ENCODE measurements around the gene SH3BGR. TPM values are rescaled to one million over a fixed set of nuclear protein-coding genes. Genes with fewer than 3 reads are reported as not detected.

Gene SH3BGR
- total RNA-seq, 1 donor from 2014 or later, result 3.7 TPM

DNA sequence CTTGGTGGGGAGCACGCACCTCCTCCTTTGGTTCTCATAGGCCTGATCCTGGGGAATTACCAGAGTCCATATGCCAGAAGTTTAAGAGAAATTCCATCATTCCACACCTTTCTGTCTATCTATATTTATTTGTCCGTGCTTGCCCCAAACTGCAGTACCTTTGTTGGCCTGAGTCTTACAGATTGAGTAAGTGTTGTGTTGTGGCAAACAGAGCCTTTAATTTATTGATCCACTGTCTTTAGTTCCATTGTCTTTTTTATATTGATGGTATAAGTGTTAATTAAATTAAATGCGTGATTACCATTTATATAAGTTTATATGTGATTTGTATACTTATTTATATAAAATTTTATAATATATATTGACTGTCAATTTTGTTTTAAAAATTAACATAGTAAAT lies 4.9 kb downstream of the SH3BGR start:
- DNase-seq, result no peak

DNA sequence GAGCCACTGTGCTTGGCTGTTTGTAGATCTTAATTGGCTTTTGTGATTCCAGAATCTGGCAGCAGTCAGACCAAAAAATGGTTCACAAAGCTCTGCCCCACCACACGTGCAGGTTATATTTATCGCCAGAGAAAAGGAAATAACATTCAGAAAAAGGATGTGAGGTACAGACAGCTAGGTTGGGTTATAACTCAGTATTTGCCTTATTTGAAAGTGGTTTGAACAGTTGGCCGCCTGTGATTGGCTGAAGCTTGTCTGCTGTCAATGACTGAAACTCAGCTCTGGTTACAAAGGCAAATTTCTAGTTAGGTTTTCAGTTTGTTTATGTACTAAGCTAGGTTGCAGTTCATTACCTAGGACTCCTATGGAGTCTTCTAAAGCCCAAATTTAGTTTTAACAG lies 9.6 kb downstream of the SH3BGR start:
- no peak for DNase-seq

DNA sequence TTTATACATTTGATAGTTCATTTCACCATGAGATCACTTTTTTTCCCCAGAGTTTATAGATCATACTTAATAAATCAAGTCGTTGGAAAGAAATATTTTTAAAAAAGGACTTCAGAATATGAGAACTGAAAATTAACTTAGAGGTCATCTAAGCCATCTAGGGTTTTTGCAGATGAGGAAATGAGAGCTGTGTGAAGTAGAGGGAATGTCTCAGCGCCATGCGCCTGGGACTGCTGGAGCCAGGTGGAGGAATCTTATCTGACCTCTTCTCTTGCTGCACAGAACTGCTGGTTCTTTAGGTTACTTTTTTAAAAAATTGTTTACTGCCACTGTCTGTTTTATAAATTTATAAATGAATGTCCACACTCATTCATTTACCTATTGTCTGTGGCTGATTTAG lies 11.5 kb downstream of the SH3BGR start:
- DNase-seq, result no peak

DNA sequence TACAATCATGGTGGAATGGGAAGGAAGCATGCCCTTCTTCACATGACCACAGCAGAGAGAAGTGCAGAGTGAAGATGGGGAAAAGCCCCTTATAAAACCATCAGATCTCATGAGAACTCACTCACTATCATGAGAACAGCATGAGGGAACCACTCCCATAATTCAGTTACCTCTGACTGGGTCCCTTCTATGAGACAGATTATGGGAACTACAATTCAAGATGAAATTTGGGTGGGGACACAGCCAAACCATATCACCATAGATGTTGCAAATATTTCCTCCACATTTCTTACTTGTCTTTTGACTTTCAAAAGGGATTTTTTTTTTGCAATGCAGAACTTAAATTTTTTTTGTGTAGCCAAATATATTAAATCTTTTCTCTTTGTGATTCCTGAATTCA lies 14.8 kb downstream of the SH3BGR start:
- DNase-seq, result no peak

DNA sequence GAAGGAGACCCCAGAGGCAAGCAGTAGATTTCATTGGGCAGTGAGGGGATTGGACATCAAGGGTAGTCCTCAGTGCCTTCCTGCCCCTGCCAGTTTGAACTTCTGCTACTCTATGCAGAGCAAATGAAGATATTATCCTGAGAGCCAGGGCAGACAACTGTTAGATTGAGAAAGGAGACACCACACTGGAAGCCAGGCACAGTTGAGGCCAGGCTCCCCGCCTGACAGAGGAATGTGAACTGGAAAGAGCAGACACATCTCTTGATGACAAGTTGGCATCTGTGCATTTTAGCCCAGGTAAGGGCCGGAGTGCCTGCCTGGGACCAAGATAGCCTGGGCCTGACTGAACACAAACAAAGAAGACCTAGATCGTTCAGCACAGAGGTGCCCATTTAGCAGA lies 16.0 kb downstream of the SH3BGR start:
- DNase-seq, result no peak

DNA sequence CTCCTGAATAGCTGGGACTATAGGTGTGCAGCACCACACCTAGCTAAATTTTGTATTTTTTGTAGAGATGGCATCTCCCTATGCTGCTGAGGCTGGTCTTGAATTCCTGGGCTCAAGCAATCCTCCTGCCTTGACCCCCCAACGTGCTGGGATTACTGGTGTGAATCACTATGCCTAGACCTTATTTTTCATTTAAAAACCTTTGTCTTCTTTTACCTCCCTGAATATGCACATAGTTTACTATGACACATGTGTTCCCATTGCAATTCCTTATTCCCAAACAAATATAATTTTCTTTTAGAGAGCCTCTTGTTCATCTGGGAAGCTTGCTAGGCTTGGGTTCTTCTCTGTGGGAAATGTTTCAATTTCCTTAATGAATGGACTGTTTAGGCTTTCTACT lies 16.8 kb downstream of the SH3BGR start:
- DNase-seq, result no peak

DNA sequence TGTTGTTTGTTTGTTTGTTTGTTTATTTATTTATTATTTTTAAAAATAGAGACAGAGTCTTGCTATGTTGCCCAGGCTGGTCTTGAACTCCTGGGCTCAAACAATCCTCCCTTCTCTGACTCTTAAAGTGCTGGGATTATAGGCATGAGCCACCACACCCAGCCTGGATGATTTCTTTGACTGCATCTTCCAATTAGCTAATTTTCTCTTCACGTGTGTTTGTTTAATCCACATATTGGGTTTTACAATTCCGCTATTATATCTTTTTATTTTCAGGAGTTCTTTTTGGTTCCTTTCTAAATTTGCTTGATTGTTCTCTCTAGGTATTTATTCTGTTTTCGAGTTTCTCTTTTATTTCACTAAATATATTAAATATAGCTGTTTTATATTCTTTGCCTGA lies 19.8 kb downstream of the SH3BGR start:
- no peak for DNase-seq

DNA sequence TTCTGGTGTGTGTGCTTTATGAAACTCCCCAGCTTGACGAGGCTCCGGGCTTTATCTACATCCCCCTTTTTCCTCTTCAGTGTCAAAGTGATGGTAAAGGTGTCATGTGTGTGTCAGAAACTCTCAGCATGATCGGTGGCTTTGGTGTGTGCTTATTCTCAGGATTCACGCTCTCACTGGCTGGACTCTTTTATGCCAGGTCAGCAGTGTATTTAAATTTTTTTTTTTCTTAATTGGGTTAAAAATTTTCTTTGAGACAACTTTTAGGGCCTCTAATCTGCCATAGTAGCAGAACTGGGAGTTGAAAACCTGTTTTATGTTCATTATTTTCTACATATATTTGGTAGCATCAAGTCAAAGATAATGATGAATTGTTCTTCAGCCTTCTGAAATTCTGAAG lies 21.0 kb downstream of the SH3BGR start:
- DNase-seq, result no peak

DNA sequence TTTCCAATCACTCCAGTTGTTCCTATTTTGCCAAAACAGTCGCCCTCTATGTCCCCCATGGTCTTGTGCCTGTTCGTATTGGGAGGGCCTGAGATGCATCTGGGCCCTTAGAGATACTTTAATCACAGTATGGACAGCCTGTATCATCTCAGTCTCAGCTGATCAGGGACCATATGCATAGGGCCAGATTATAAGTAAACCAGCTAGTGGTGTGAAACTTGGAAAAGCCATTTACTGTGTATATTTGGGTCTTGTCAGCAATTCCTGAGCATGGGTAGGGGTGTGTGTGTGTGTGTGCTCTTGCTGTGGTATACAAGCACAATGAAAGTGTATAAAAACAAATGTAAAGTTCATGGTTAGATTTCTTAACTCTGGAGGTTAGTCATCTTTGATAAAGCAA lies 22.8 kb downstream of the SH3BGR start:
- no peak for DNase-seq

DNA sequence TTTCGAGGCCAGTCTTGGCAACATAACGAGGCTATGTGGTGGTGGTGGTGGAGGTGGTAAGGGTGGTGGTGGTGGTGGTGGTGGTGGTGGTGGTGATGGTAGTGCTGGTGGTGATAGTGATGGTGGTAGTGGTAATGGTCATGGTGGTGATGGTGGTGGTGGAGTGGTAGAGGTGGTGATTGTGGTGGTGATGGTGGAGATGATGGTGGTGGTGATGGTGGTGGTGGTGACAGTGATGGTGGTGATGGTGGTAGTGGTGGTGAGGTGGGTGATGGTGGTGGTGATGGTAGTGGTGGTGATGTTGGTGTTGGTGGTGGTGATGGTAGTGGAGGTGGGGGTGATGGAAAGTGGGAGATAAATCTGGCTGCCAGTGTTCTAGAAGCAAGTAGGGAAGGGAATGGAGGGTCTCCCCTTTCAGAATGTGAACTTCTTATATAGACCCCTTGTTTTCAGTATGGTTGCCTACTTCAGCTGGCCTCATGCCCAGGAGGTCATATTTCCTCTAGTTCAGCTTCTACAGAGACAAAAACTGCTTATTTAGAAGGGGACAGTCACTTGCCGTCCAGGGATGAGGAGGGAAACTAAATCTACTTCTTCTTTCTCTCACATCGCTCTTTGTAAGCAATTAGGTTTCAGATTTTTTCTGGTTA lies 27.5 kb downstream of the SH3BGR start:
- no peak for DNase-seq

DNA sequence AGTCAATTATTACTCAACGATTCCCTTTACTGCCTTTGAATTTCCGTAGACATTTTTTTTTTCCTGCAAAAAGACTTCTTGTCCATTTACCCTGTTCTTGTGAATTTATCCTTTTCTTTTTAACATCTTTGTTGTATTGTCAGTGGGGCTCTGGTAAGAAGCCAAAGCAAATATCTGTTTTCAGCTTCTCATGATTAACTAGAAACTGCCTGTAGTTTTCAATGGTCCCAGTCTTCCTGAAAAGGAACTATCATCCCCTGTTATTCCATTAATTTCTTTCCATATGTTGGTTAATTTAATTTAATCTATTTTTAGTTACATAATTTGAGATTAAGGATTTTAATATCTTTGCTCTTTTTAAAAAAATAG lies 28.0 kb downstream of the SH3BGR start:
- DNase-seq, result no peak

DNA sequence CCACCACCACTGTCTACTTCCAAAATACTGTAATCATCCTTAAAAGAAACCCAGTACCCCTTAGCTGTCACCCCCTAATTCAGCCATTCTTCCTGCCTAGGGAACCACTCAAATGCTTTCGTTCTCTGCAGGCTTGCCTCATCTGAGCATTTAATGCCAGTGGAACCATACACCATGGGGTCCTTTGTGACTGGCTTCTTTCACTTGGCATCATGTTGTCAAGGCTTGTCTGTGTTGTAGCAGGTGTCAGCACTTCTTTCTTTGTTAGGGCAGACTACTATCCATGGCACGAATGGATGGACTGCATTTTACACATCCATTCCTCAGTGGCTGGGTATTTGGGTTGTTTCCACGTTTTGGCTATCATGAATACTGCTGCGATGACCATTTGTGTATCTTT lies 28.5 kb downstream of the SH3BGR start:
- no peak for DNase-seq

DNA sequence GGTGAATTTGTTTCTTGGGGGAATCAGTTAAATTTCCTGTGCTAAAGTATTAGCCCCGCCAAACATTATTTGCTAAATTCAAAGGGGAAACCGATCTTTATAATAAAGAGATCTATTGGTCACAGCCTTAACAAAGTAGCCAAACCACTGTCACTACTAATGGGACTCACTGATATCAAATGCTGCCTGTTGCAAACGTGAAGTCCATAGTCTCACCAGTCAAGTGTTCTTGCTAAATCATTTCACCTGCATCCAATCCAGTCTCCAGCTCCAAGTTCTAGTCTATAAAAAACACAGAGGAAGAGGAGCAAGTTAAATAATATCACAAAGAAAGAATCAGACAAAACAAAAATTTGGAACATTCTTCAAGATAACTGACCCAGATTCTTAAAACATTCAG lies 30.1 kb downstream of the SH3BGR start:
- no peak for DNase-seq

DNA sequence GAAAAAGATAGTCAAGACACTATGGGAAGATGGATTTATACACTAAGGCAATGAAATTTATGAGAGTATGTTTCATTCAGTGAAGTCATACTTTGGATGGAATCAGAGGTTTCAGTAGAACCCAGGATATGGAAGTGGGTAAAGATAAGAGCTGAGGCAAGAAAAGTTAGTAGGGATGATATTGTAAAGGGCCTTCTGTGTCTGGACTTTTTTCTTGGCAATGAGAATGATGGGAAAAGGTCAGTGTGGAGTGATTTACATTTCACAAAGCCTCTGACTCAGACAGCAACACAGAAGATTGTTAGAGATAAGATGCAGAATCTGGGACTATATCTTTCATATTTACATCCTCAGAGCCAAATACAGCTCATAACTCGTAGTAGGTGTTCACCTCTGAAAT lies 32.1 kb downstream of the SH3BGR start:
- DNase-seq, result no peak

DNA sequence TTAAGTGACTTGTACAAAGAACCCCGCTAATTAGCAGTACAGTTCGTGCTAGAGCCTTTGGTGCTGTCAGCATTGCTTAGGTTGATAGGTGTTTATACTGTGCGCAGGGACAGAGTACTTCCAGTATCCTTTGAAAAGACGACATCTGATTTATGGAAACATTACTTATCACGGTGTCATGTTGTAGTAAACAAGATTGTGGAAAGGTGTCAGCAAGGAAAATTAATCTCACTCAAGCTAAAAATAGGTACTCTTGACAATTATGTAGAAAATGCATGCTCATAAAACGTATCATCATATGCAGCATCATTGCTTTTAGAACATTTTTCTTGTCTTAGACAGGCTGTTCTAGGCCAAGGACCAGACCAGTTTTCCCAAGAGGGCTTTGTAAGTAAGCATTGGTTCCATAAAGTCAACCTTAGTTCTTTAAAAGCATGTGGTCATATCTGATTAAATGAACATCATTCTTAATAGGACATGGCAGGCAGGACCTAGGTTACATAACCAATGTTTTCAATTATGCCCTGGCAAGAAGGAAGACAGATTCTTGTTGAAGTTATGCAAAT lies 33.0 kb downstream of the SH3BGR start:
- no peak for DNase-seq

DNA sequence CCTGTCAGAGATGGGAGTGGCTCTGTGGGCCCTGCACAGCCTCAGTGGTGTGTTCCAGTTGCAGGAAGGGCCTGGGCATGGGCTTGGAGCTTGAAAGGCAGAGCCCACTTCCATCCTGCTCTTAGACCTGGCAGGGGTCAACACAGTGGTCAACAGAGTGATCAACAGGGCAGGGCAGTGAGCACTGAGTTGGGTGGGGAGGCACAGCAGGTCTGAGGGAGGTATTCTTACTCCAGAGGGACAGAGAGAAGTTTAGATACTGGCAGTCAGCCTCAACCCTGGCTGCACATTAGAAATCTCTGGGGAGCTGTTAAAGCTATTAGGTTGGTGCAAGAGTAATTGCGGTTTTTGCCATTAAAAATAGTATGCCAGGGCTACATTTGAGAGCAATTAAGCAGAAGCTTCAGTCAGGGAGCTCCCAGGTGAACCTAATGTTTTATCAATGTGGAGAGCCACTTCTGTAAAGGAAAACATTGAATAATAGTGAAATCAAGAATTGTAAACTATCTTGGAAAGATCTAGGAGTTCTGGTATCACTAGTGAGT lies 37.7 kb downstream of the SH3BGR start:
- no peak for DNase-seq

DNA sequence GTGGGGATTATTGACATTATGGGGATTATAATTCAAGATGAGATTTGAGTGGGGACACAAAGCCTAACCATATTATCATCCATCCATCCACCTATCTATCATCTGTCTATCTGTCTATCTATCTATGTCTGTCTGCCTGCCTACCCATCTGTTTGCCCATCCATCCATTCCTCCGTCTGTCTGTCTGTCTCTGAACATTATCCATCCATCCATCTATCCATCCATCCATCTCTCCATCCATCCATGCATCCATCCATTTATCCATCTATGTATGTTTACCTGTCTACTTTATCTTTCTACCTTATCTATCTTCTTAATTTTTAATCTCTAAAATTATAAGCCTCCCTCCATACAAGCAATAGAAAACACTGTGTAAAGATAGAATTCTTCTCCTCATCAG lies 47.4 kb downstream of the SH3BGR start:
- DNase-seq, result no peak

DNA sequence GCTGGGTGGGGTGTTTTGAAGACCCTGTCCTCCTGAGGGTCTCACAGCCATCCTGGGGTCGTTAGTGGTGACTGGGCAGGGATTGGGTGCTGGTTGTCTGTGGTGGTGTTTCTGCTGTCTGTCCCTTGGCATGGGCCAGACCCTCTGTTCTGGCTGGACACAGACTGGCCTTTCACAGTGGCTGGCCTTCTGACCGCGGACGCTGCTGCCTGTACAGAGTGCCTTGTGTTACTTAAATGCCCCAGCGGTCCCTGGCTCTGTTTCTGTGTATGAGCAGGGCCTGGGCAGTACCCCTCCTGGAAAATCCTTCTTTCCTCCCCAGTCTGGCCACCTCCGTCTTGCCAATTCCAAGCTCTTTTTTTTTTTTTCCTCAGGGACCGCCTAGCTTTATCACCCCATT lies 50.9 kb downstream of the SH3BGR start:
- peak; percentile 25 for DNase-seq

DNA sequence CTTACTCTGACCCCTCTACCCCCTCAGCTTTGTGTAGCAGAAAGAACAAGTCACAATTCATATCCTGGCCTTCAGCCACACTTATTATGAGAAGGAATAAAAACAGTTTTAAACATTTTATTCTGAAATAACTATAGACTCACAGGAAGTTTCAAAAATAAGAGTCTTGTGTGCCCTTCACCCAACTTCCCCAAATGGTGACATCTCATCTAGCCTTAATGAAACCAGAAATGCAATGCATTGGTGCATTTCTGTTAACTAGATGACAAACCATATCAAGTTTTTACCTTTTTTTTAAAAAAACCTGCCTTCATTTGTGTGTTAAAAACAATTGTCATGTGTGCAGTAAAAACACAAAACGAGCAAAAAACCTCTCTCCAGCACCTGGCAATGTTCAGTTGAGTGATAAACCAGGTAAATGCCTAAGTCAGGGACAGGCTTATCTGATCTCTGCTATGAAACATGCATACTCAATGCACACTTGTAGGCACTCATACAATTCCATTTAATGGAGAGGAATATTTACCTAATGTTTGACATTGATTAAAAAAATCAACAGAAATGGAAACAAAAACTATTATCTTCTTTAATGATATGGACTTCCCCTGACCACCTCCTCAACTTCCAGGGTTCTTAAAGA lies 51.5 kb downstream of the SH3BGR start:
- no peak for DNase-seq

DNA sequence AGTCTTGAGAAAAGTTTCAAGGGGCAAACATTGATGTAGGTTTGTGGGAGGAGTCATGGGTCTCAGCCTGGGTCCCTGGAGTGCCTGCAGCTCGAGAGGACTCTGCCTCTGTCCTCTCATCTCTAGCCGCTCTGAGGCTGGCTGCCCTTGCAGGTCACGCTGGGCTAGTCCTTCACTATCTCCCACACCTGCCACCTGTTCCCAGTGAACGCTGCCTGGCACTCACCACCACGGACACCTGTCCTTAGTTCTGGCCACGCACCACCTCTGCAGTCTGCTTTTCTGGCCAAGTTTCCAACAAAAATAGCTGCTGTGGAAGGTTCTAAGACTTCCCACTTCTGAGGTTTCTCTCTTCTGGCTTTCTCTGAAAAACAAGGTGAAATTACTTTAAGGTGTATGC lies 52.5 kb downstream of the SH3BGR start:
- DNase-seq, result no peak

DNA sequence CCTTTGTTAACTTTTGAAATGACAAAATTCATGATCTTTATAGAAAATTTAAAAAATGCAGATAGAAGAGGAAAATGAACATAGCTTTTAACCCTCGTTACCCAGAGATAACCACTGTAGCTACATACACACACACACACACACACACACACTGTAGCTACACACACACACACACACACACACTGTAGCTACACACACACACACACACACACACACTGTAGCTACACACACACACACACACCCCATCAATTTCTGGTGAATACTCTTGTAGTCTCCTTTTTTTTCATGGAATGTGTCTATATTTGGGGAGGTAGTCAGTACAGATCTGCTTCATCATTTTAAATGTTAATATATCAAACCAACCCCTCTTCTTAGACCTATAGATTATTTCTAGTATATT lies 58.5 kb downstream of the SH3BGR start:
- DNase-seq, result no peak

DNA sequence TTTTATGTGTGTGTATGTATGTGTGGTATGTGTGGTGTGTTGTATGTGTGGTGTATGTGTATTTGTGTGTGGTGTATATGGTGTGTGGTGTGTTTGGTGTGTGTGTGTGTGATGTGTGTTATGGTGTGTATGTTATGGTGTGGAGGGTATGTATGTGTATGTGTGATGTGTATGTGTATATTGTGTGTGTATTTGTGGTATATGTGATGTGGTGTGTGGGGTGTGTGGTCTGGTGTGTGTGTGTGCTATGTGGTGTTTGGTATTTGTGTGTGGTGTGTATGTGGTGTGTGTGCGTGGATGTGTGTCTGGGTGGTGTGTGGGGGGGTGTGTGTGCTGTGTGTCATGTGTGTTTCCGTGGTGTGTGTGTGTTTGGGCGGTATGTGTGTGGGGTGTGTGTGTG lies 59.3 kb downstream of the SH3BGR start:
- DNase-seq, result no peak

DNA sequence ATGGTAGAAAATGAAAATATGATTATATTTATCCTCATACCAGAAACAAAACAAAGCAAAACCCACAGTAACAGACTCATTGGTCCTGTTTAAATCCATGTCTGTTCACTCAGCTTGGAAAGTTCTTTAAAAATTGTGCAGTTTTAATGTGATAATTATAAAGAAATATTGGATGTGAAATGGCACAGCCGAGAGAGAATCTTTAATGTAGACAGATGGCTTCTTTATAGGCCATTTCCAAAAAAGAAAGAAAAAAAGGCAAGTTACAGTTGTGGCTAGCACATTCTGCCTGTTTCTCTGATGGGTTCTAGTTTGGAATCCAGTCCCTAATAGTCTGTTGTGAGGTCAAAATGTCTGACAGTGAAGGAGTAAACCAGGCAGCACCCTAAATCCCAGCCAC lies 62.0 kb downstream of the SH3BGR start:
- no peak for DNase-seq

Data from occipital lobe (tissue), 2 donors.